Ectodermal cell (in vitro differentiated cells): Measurements from ENCODE around the gene SPTBN4.
"Not testable (repeated sequence)": the region's sequence is repeated elsewhere in the genome, so short reads cannot be mapped to it uniquely, and the experiment has no call there.

Experiments
- H3K27ac ChIP-seq: 2 replicates; pipeline ENCODE4 v1.7.0; 2013; ENCODE audit warnings: mild to moderate bottlenecking, low read depth, low read length; ENCODE audit not compliant: insufficient read depth, poor library complexity, severe bottlenecking
- H3K27me3 ChIP-seq: 2 replicates; pipeline ENCODE4 v1.7.0; 2013; ENCODE audit warnings: mild to moderate bottlenecking, low read length; ENCODE audit not compliant: insufficient read depth, control insufficient read depth, poor library complexity, severe bottlenecking
- H3K36me3 ChIP-seq: one replicate; pipeline ENCODE4 v1.7.0; 2013; ENCODE audit warnings: low read length; ENCODE audit not compliant: control insufficient read depth, insufficient read depth
- H3K4me1 ChIP-seq: one replicate; pipeline ENCODE4 v1.7.0; 2013; ENCODE audit warnings: low read length; ENCODE audit not compliant: control insufficient read depth, insufficient read depth
- H3K4me3 ChIP-seq: 2 replicates; pipeline ENCODE4 v1.7.0; 2013; ENCODE audit warnings: low read depth, low read length, control low read depth; ENCODE audit not compliant: insufficient read depth
- H3K9me3 ChIP-seq: 2 replicates; pipeline ENCODE4 v1.7.0; 2013; ENCODE audit warnings: mild to moderate bottlenecking, low read length, moderate library complexity; ENCODE audit not compliant: control insufficient read depth
- WGBS, 2 experiments: methylation state at CpG; one replicate each; pipeline ENCODE4 v1.1.7; 2013; ENCODE audit warnings: missing lambda C conversion rate in 2 of 2; 5-methylcytosine and 5-hydroxymethylcytosine counted together

Gene SPTBN4

GRCh38 chr19:40619333-40620160 is 152.7 kb downstream of the SPTBN4 start:
- 78 to 84% methylated on average over 10 to 11 of the region's 11 CpGs for WGBS, 2 experiments
- peaks cover 31% of the 10 kb centered on the region for H3K36me3 ChIP-seq
- peaks cover 11% of the 10 kb centered on the region for H3K4me1 ChIP-seq
- H3K4me3 ChIP-seq: no peak overlapping the region
- H3K27ac ChIP-seq: no peak overlapping the region
- no peaks in the 10 kb centered on the region for H3K9me3 ChIP-seq
- H3K27me3 ChIP-seq: no peaks in the 10 kb centered on the region

- no peak overlapping the region for H3K27ac ChIP-seq
- peaks cover 31% of the 10 kb centered on the region for H3K36me3 ChIP-seq
- H3K27me3 ChIP-seq: no peaks in the 10 kb centered on the region
- 96 to 98% methylated on average over 8 of the region's 8 CpGs for WGBS, 2 experiments
- H3K9me3 ChIP-seq: no peaks in the 10 kb centered on the region
- H3K4me3 ChIP-seq: no peak overlapping the region
- H3K4me1 ChIP-seq: peaks cover 11% of the 10 kb centered on the region
Observed at GRCh38 chr19:40620161-40620485, 153.3 kb downstream of the SPTBN4 start.

DNA sequence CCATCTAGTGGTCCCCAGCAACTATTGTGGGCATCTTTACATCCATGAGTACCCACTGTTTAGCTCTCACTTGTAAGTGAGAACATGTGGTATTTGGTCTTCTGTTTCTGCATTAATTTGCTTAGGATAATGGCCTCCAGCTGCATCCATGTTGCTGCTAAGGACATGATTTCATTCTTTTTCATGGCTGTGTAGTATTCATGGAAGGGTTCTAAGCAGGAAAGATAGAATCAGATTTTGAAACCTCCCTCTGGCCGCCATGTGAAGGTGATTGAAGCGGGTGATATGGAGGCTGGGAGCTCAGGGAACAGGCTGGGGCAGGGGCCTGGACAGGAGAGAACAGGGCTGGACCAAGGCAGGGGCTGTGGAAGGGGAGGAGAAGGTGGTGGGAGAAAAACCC is 154.5 kb downstream of the SPTBN4 start:
- H3K27me3 ChIP-seq: no peaks in the 10 kb centered on the region
- H3K9me3 ChIP-seq: no peaks in the 10 kb centered on the region
- H3K27ac ChIP-seq: no peak overlapping the region
- peaks cover 11% of the 10 kb centered on the region for H3K4me1 ChIP-seq
- peaks cover 41% of the 10 kb centered on the region for H3K36me3 ChIP-seq
- H3K4me3 ChIP-seq: no peak overlapping the region
- 46% methylated on average over 2 of the region's 2 CpGs for WGBS, 2 experiments

DNA sequence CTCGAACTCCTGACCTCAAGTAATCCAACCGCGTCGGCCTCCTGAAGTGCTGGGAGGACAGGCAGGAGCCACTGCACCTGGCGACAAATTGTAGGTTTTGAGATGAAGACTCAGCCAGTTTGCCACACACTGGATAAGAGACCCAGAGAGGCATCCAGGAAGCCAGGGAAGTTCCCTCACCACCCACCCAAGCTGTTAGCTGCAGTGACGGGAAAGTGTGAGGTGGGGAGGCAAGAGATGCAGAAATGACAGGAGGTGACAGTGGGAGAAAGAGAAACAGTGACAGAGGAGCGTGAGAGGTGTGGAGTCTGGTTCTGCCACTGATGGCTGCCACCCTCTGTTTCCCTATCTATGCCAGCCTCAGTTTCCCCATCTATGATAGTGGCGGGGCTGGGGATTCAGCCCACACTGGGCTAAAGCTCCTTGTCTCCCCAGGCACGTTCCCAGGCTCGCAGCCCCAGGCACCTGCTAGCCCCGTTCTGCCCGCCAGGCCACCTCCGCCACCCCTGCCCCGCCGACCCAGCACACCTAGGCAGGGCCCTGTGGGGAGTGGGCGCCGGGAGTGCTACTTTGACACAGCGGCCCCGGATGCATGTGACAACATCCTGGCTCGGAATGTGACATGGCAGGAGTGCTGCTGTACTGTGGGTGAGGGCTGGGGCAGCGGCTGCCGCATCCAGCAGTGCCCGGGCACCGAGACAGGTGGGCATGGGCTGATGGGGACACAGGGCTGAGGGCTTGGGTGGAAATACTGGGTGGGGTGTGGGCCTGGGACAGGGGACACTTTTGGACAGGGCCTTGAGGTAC is 155.4 kb downstream of the SPTBN4 start:
- H3K27ac ChIP-seq: no peak overlapping the region
- H3K4me3 ChIP-seq: no peak overlapping the region
- no peaks in the 10 kb centered on the region for H3K9me3 ChIP-seq
- 90 to 92% methylated on average over 24 of the region's 24 CpGs for WGBS, 2 experiments
- H3K4me1 ChIP-seq: peaks cover 11% of the 10 kb centered on the region
- H3K36me3 ChIP-seq: peaks cover 35% of the 10 kb centered on the region
- no peaks in the 10 kb centered on the region for H3K27me3 ChIP-seq

GRCh38 chr19:40622773-40623075 is 155.9 kb downstream of the SPTBN4 start:
- Histone ChIP-seq H3K9me3 (no peaks in the 10 kb centered on the region), H3K27ac (no peak overlapping the region), H3K36me3 (peaks cover 35% of the 10 kb centered on the region), H3K4me1 (peaks cover 11% of the 10 kb centered on the region), H3K4me3 (no peak overlapping the region), H3K27me3 (no peaks in the 10 kb centered on the region)
- 92 to 95% methylated on average over 7 of the region's 7 CpGs for WGBS, 2 experiments

DNA sequence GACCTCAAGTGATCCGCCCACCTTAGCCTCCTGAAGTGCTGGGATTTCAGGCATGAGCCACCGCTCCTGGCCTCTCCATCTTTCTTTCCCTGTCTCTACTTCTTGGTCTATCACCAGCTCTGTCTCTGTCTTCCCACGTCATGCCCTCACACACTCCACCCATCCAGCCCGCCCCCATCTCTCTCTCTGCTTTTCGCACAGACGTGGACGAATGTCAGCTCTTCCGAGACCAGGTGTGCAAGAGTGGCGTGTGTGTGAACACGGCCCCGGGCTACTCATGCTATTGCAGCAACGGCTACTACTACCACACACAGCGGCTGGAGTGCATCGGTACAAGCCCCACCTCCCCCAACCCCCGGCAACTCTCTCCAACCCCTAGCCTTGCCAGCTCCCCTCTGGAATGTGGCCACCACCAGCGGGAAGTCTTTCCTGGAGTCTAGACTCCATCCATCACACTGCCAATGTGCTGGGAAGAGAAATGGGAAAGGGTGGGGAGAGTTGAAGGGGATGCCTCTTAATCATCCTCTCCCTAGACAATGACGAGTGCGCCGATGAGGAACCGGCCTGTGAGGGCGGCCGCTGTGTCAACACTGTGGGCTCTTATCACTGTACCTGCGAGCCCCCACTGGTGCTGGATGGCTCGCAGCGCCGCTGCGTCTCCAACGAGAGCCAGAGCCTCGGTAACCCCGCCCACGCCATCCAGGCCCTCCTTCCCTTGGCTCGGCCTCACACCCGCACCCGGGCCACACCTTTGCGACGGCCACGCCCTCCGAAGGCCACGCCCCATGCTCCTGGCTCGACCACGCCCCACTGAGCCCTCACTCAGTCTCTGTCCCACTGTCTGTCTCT is 156.8 kb downstream of the SPTBN4 start:
- Histone ChIP-seq H3K4me3 (no peak overlapping the region), H3K36me3 (peaks cover 32% of the 10 kb centered on the region), H3K27me3 (no peaks in the 10 kb centered on the region), H3K9me3 (no peaks in the 10 kb centered on the region), H3K4me1 (peaks cover 11% of the 10 kb centered on the region), H3K27ac (no peak overlapping the region)
- 16% methylated on average over 40 to 41 of the region's 41 CpGs for WGBS, 2 experiments

DNA sequence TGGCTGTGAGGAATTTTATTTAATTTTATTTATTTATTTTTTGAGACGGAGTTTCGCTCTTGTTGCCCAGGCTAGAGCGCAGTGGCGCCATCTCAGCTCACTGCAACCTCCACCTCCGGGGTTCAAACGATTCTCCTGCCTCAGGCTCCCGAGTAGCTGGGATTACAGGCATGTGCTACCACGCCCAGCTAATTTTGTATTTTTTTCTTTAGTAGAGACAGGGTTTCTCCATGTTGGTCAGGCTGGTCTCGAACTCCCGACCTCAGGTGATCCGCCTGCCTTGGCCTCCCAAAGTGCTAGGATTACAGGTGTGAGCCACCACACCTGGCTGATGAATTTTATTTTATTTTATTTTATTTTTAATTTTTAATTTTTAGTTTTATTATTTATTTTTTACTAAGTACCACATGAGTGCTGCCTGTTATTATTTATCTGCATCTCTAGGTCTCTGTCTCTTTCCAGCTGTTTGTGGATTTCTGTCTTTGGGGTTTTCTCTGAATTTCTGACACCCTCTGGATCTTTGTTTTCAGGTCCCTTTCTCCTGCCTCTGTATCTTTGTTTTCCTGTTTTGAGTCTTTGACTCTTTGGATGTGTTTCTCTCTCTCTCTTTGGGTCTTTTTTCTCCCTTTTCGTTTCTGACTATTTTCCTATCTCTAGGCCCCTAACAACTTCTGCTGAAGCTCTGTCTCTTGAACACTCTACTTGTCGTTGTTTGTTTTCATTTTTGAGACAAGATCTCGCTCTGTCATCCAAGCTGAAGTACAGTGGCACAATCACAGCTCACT is 157.8 kb downstream of the SPTBN4 start:
- H3K27me3 ChIP-seq, H3K4me3 ChIP-seq, H3K9me3 ChIP-seq, H3K27ac ChIP-seq: not testable (repeated sequence)
- 84 to 89% methylated on average over 14 of the region's 14 CpGs for WGBS, 2 experiments
- H3K36me3 ChIP-seq: peaks cover 22% of the 10 kb centered on the region
- H3K4me1 ChIP-seq: peaks cover 11% of the 10 kb centered on the region

DNA sequence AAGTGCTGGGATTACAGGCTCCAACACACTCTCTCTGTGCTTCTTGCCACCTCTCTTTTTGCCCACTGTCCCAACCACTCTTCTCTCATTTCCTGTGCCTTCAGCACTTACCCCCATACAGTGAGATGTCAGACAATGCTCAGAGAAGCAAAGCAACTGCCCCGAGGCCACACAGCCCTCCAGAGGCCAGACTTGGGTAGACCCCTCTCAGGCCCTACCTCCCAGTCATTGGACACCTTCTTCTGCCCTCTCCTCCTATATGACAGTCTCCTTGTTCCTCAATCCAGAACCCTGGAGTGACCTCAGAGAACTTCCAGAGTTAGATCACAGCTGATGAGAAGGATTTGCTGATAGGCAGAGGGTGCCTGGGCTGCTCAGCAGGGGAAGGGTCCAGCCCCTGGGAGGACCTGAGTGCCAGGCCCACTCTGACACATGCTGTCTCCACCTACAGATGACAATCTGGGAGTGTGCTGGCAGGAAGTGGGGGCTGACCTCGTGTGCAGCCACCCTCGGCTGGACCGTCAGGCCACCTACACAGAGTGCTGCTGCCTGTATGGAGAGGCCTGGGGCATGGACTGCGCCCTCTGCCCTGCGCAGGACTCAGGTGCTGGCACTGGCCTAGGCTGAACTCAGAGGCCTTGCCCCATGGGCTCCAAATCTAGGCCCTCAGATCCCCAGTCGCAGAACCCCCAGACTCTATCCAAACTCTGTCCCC is 158.8 kb downstream of the SPTBN4 start:
- 91 to 94% methylated on average over 7 of the region's 7 CpGs for WGBS, 2 experiments
- Histone ChIP-seq H3K36me3 (peaks cover 17% of the 10 kb centered on the region), H3K4me1 (peaks cover 11% of the 10 kb centered on the region), H3K27ac (no peak overlapping the region), H3K4me3 (no peak overlapping the region), H3K9me3 (no peaks in the 10 kb centered on the region), H3K27me3 (no peaks in the 10 kb centered on the region)
